Smooth muscle cell (in vitro differentiated cells): Measurements from ENCODE around the gene CD300LD. TPM values are rescaled to one million over a fixed set of nuclear protein-coding genes. Genes with fewer than 3 reads are reported as not detected.

Experiments used
- DNase-seq: peaks from one replicate; lab custom pipeline; 2025; ENCODE audit not compliant: unreplicated experiment; lab: John Stamatoyannopoulos, UW
- H2AFZ ChIP-seq: fragments of 200-600 bp; sonication (generic); 2 replicates; pipeline ENCODE4 v1.6.0; 2016; ENCODE audit warnings: antibody characterized with exemption, low read depth, mild to moderate bottlenecking
- H3F3A ChIP-seq: fragments of 200-600 bp; sonication (generic); 2 replicates; pipeline ENCODE4 v1.6.0; 2017; ENCODE audit warnings: antibody characterized with exemption, low read depth
- H3K27ac ChIP-seq: fragments of 200-600 bp; sonication (generic); 2 replicates; pipeline ENCODE4 v1.5.1; 2016; ENCODE audit warnings: low read depth, mild to moderate bottlenecking
- H3K27me3 ChIP-seq: fragments of 200-600 bp; sonication (generic); 2 replicates; pipeline ENCODE4 v1.6.1; 2016; ENCODE audit warnings: low read depth, mild to moderate bottlenecking
- H3K36me3 ChIP-seq: fragments of 200-600 bp; sonication (generic); 2 replicates; pipeline ENCODE4 v1.5.1; 2016; ENCODE audit warnings: low read depth
- H3K4me1 ChIP-seq: fragments of 200-600 bp; sonication (generic); 2 replicates; pipeline ENCODE4 v1.5.1; 2016; ENCODE audit warnings: low read depth
- H3K4me2 ChIP-seq: fragments of 200-600 bp; sonication (generic); 2 replicates; pipeline ENCODE4 v1.6.0; 2016; ENCODE audit warnings: mild to moderate bottlenecking
- H3K4me3 ChIP-seq: fragments of 200-600 bp; sonication (generic); 2 replicates; pipeline ENCODE4 v1.5.1; 2016; ENCODE audit warnings: mild to moderate bottlenecking
- H3K79me2 ChIP-seq: fragments of 200-600 bp; sonication (generic); 2 replicates; pipeline ENCODE4 v1.6.0; 2016; ENCODE audit warnings: low read depth, mild to moderate bottlenecking
- H3K9ac ChIP-seq: fragments of 200-600 bp; sonication (generic); 2 replicates; pipeline ENCODE4 v1.6.0; 2016; ENCODE audit warnings: low read depth
- H3K9me3 ChIP-seq: fragments of 200-600 bp; sonication (generic); replicated peaks from 2 replicates; pipeline ENCODE4 v1.5.1; 2016; ENCODE audit warnings: low read depth
- H4K20me1 ChIP-seq: fragments of 200-600 bp; sonication (generic); 2 replicates; pipeline ENCODE4 v1.6.0; 2016; ENCODE audit warnings: low read depth
- CTCF ChIP-seq: fragments of 200-600 bp; sonication (generic); IDR thresholded peaks from 2 replicates; pipeline ENCODE4 v1.5.1; 2017; ENCODE audit warnings: borderline replicate concordance, mild to moderate bottlenecking, antibody characterized with exemption; ENCODE audit not compliant: insufficient read depth, poor library complexity, severe bottlenecking
- WGBS: methylation state at CpG from one replicate; pipeline ENCODE4 v1.1.7; 2016; ENCODE audit warnings: low lambda C conversion rate; 5-methylcytosine and 5-hydroxymethylcytosine counted together
- polyA plus RNA-seq: library from polyadenylated mRNA; unstranded; fragments of >200 nt; fragmentation: Nextera tagmentation; extraction: Ambion mirVana; gene quantifications from 2 replicates; pipeline ENCODE4 v1.2.1, GENCODE V29; 2016
- total RNA-seq: library from RNA; depleted of rRNA; stranded (reverse); fragments of >200 nt; gene quantifications from 2 replicates; pipeline ENCODE4 v1.2.3, GENCODE V29; 2014

CD300LD gene
- total and polyA plus RNA-seq, 2 experiments from 2014 or later = not detected

- no peak for DNase-seq
These were observed 60.8 kb downstream of the CD300LD start, which contains the start of gene CD300LB for GRCh38 chr17:74531231-74531761. TSS of gene CD300LB (minus strand) at chr17:74531475. CDS start at chr17:74531350, 125 bp downstream.

GRCh38 chr17:74530831-74531150 lies 61.3 kb downstream of the CD300LD start:
- no peaks in the 10 kb centered on the region for H4K20me1 ChIP-seq
- H3K79me2 ChIP-seq = no peaks in the 10 kb centered on the region
- no peak for TF ChIP-seq CTCF
- no peaks in the 10 kb centered on the region for H3K36me3 ChIP-seq
- no peaks in the 10 kb centered on the region for H3K4me1 ChIP-seq
- H3K9ac ChIP-seq = no peak overlapping the region
- no peaks in the 10 kb centered on the region for H3K9me3 ChIP-seq
- H2AFZ ChIP-seq = no peak overlapping the region
- H3K4me2 ChIP-seq = no peak overlapping the region
- no peak overlapping the region for H3K27ac ChIP-seq
- H3K27me3 ChIP-seq = peaks cover 7% of the 10 kb centered on the region
- H3F3A ChIP-seq = no peaks in the 10 kb centered on the region
- no peak overlapping the region for H3K4me3 ChIP-seq
- DNase-seq = no peak
- 87% methylated on average over 5 of the region's 5 CpGs for WGBS

More at GRCh38 chr17:74531231-74531761, 60.8 kb downstream of the CD300LD start, which contains the start of gene CD300LB:
- Histone ChIP-seq H3K27me3 (peaks cover 7% of the 10 kb centered on the region), H3K4me2 (no peak within 1 kb of the TSS), H3K27ac (no peak within 1 kb of the TSS), H3F3A (no peaks in the 10 kb centered on the region), H3K9ac (no peak within 1 kb of the TSS), H3K79me2 (no peaks in the 10 kb centered on the region), H3K4me1 (no peaks in the 10 kb centered on the region), H3K4me3 (no peak within 1 kb of the TSS), H3K36me3 (no peaks in the 10 kb centered on the region), H3K9me3 (no peaks in the 10 kb centered on the region), H2AFZ (no peak within 1 kb of the TSS), H4K20me1 (no peaks in the 10 kb centered on the region)
- TF ChIP-seq CTCF = no peak
- 80% methylated on average over 10 of the region's 10 CpGs for WGBS

Other genes starting within 250 kb of the CD300LD start
- gene BTBD17, start 230.4 kb downstream of the CD300LD start, total RNA-seq = not detected in 2 replicates
- gene BTBD17, start 230.4 kb downstream of the CD300LD start, polyA plus RNA-seq = not detected in 2 replicates
- not detected in 2 replicates for gene GPR142, start 224.8 kb downstream of the CD300LD start, total RNA-seq
- not detected in 2 replicates for gene GPR142, start 224.8 kb downstream of the CD300LD start, polyA plus RNA-seq
- gene GPRC5C, start 160.2 kb downstream of the CD300LD start, total RNA-seq = 57.0 and 64.5 TPM in 2 replicates
- 96.9 and 103 TPM in 2 replicates for gene GPRC5C, start 160.2 kb downstream of the CD300LD start, polyA plus RNA-seq
- gene CD300A, start 125.6 kb downstream of the CD300LD start, total RNA-seq = not detected in 2 replicates
- gene CD300A, start 125.6 kb downstream of the CD300LD start, polyA plus RNA-seq = 0.76 TPM in 1 of 2 replicates, not detected in the other
- gene CD300LB, start 60.8 kb downstream of the CD300LD start, total RNA-seq = not detected in 2 replicates
- gene CD300LB, start 60.8 kb downstream of the CD300LD start, polyA plus RNA-seq = not detected in 2 replicates
- not detected in 2 replicates for gene CD300C, start 46.2 kb downstream of the CD300LD start, total RNA-seq
- gene CD300C, start 46.2 kb downstream of the CD300LD start, polyA plus RNA-seq = 0.46 TPM in 1 of 2 replicates, not detected in the other
- gene CD300H, start 24.8 kb downstream of the CD300LD start, total RNA-seq = not detected in 2 replicates
- 0.65 TPM in 1 of 2 replicates, not detected in the other for gene CD300H, start 24.8 kb downstream of the CD300LD start, polyA plus RNA-seq
- 0.09 TPM in 1 of 2 replicates, not detected in the other for gene CD300E, start 31.5 kb upstream of the CD300LD start, total RNA-seq
- gene CD300E, start 31.5 kb upstream of the CD300LD start, polyA plus RNA-seq = not detected in 2 replicates
- gene CD300LF, start 120.6 kb upstream of the CD300LD start, total RNA-seq = not detected in 2 replicates
- gene CD300LF, start 120.6 kb upstream of the CD300LD start, polyA plus RNA-seq = not detected in 2 replicates
- not detected in 2 replicates for gene RAB37, start 145.0 kb upstream of the CD300LD start, total RNA-seq
- 0.16 TPM in 1 of 2 replicates, not detected in the other for gene RAB37, start 145.0 kb upstream of the CD300LD start, polyA plus RNA-seq
- gene NHERF1, start 156.3 kb upstream of the CD300LD start, total RNA-seq = 12.4 and 23.2 TPM in 2 replicates
- gene NHERF1, start 156.3 kb upstream of the CD300LD start, polyA plus RNA-seq = 31.9 and 38.8 TPM in 2 replicates
- 21.4 and 23.5 TPM in 2 replicates for gene NAT9, start 184.1 kb upstream of the CD300LD start, total RNA-seq
- 42.5 and 48.3 TPM in 2 replicates for gene NAT9, start 184.1 kb upstream of the CD300LD start, polyA plus RNA-seq